MM.1S (cell line): ENCODE data around the gene NR5A2.

Experiments
- DNase-seq: peaks from one replicate; pipeline ENCODE4 v3.0.0-alpha.2; 2015
- H2AFZ ChIP-seq: fragments of 300-600 bp; sonication (generic); 2 replicates; pipeline ENCODE4 v1.6.0; 2016; ENCODE audit warnings: antibody characterized with exemption, low read length
- H3F3A ChIP-seq: fragments of 300-600 bp; sonication (generic); 2 replicates; pipeline ENCODE4 v1.6.1; 2016; ENCODE audit warnings: mild to moderate bottlenecking, antibody characterized with exemption, low read length, moderate library complexity, mixed read lengths; ENCODE audit not compliant: insufficient read depth
- H3K27ac ChIP-seq: fragments of 300-600 bp; sonication (generic); 2 replicates; pipeline ENCODE4 v1.5.1; 2016; ENCODE audit warnings: mild to moderate bottlenecking, low read length
- H3K27me3 ChIP-seq: fragments of 300-600 bp; sonication (generic); replicated peaks from 2 replicates; pipeline ENCODE4 v1.6.0; 2016; ENCODE audit warnings: low read length; ENCODE audit not compliant: insufficient read depth
- H3K36me3 ChIP-seq: fragments of 300-600 bp; sonication (generic); replicated peaks from 2 replicates; pipeline ENCODE4 v1.6.1; 2016; ENCODE audit warnings: mild to moderate bottlenecking, low read length, mixed read lengths; ENCODE audit not compliant: insufficient read depth
- H3K4me1 ChIP-seq: fragments of 300-600 bp; sonication (generic); 2 replicates; pipeline ENCODE4 v1.6.1; 2016; ENCODE audit warnings: low read length, mixed read lengths
- H3K4me2 ChIP-seq: fragments of 300-600 bp; sonication (generic); 2 replicates; pipeline ENCODE4 v1.6.0; 2016; ENCODE audit warnings: low read depth, low read length
- H3K4me3 ChIP-seq: fragments of 300-600 bp; sonication (generic); 2 replicates; pipeline ENCODE4 v1.5.1; 2016; ENCODE audit warnings: low read length, mixed read lengths
- H3K79me2 ChIP-seq: fragments of 300-600 bp; sonication (generic); 2 replicates; pipeline ENCODE4 v1.6.1; 2016; ENCODE audit warnings: mixed run types, low read length, mixed read lengths
- H3K9ac ChIP-seq: fragments of 300-600 bp; sonication (generic); 2 replicates; pipeline ENCODE4 v1.6.1; 2016; ENCODE audit warnings: low read length, mixed read lengths
- H3K9me2 ChIP-seq: fragments of 300-600 bp; sonication (generic); replicated peaks from 2 replicates; pipeline ENCODE4 v1.6.1; 2016; ENCODE audit warnings: mild to moderate bottlenecking, low read length, mixed read lengths; ENCODE audit not compliant: insufficient read depth
- H3K9me3 ChIP-seq: fragments of 300-600 bp; sonication (generic); replicated peaks from 2 replicates; pipeline ENCODE4 v1.6.1; 2016; ENCODE audit warnings: mild to moderate bottlenecking, low read length, mixed read lengths; ENCODE audit not compliant: insufficient read depth
- H4K20me1 ChIP-seq: fragments of 300-600 bp; sonication (generic); 2 replicates; pipeline ENCODE4 v1.6.1; 2016; ENCODE audit warnings: mild to moderate bottlenecking, low read length, moderate library complexity, mixed read lengths; ENCODE audit not compliant: insufficient read depth
- CTCF ChIP-seq: fragments of 300-600 bp; sonication (generic); IDR thresholded peaks from 2 replicates; pipeline ENCODE4 v1.5.1; 2016; ENCODE audit warnings: antibody characterized with exemption, low read length, mixed read lengths
- EZH2 ChIP-seq: fragments of 300-600 bp; sonication (generic); optimal IDR thresholded peaks from 2 replicates; pipeline ENCODE3; 2017; ENCODE audit warnings: low read depth, mild to moderate bottlenecking, antibody characterized with exemption, low read length, mixed read lengths
- EZH2phosphoT487 ChIP-seq: fragments of 300-600 bp; sonication (generic); IDR thresholded peaks from 2 replicates; pipeline ENCODE4 v1.6.1; 2018; ENCODE audit warnings: antibody characterized with exemption, low read length

Gene NR5A2

DNA sequence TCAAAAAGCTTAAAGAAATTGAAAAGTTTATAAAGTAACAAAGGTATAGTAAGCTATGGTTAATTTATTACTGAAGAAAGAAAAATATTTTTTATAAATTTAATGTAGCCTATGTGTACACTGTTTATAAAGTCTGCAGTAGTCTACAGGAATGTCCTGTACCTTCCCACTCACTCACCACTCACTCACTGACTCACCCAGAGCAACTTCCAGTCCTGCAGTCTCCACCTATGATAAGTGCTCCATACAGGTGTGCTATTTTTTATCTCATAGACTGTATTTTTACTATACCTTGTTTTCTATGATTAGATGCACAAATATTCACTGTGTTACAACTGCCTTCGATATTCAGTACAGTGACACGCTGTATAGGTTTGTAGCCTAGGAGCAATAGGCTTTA lies 106.6 kb downstream of the NR5A2 start:
- Histone ChIP-seq H3K9ac (no peak overlapping the region), H3K4me3 (no peak overlapping the region), H3K9me2 (no peaks in the 10 kb centered on the region), H3K9me3 (no peaks in the 10 kb centered on the region), H3K27me3 (no peaks in the 10 kb centered on the region), H3K4me2 (no peak overlapping the region), H2AFZ (no peak overlapping the region), H3F3A (no peaks in the 10 kb centered on the region), H4K20me1 (no peaks in the 10 kb centered on the region), H3K27ac (no peak overlapping the region), H3K79me2 (no peaks in the 10 kb centered on the region), H3K36me3 (no peaks in the 10 kb centered on the region), H3K4me1 (no peaks in the 10 kb centered on the region)
- no peak for DNase-seq
- TF ChIP-seq CTCF (no peak), EZH2 (no peak), EZH2phosphoT487 (no peak)

GRCh38 chr1:200136384-200136783 lies 108.9 kb downstream of the NR5A2 start:
- no peaks in the 10 kb centered on the region for H3K27me3 ChIP-seq
- no peaks in the 10 kb centered on the region for H3K79me2 ChIP-seq
- H3K9me3 ChIP-seq: no peaks in the 10 kb centered on the region
- H4K20me1 ChIP-seq: no peaks in the 10 kb centered on the region
- H2AFZ ChIP-seq: no peak overlapping the region
- H3K4me1 ChIP-seq: no peaks in the 10 kb centered on the region
- no peak for TF ChIP-seq EZH2phosphoT487
- TF ChIP-seq EZH2: no peak
- TF ChIP-seq CTCF: no peak
- no peaks in the 10 kb centered on the region for H3K9me2 ChIP-seq
- H3K9ac ChIP-seq: no peak overlapping the region
- no peak overlapping the region for H3K4me3 ChIP-seq
- no peak for DNase-seq
- H3F3A ChIP-seq: no peaks in the 10 kb centered on the region
- H3K27ac ChIP-seq: no peak overlapping the region
- no peak overlapping the region for H3K4me2 ChIP-seq
- H3K36me3 ChIP-seq: no peaks in the 10 kb centered on the region

DNA sequence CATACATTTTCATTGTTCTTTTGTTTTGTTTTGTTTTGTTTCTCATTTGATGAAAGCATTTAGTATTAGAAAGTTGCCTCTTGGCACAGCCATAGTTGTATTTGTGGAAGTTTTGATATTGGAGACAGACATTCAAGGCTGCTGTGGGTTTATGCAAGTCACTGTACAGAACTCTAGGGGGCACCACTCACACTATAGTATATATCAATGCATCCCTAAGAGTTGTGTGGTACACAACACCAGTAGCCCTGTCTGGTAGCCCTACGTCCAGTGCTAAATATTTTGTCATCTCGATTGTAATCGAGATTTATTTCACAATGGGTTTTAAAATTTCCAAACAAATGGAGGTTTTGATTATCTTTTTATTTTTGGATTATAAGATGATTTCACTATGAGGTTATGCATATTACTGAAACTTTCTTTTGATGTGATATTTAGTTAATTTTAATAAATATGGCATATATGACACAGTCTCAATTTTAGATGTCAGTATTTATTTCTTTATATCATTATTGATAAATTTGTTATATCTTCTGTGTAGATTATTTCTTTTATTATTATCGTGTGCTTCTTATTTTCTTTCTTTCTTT lies 112.2 kb downstream of the NR5A2 start:
- Histone ChIP-seq H3F3A (no peaks in the 10 kb centered on the region), H3K36me3 (no peaks in the 10 kb centered on the region), H3K9ac (no peak overlapping the region), H3K9me2 (no peaks in the 10 kb centered on the region), H3K4me1 (no peaks in the 10 kb centered on the region), H2AFZ (no peak overlapping the region), H3K27ac (no peak overlapping the region), H3K9me3 (no peaks in the 10 kb centered on the region), H3K4me3 (no peak overlapping the region), H3K27me3 (no peaks in the 10 kb centered on the region), H3K79me2 (no peaks in the 10 kb centered on the region), H3K4me2 (no peak overlapping the region), H4K20me1 (no peaks in the 10 kb centered on the region)
- peak; percentile 72 for DNase-seq
- TF ChIP-seq CTCF (peak; percentile 87), EZH2phosphoT487 (no peak)
